ENCODE data around the gene CDKN1A. TPM values are rescaled to one million over a fixed set of nuclear protein-coding genes. Genes with fewer than 3 reads are reported as not detected.

The CDKN1A gene
- total RNA-seq, 1 donor from 2014 or later: 353 TPM

DNA sequence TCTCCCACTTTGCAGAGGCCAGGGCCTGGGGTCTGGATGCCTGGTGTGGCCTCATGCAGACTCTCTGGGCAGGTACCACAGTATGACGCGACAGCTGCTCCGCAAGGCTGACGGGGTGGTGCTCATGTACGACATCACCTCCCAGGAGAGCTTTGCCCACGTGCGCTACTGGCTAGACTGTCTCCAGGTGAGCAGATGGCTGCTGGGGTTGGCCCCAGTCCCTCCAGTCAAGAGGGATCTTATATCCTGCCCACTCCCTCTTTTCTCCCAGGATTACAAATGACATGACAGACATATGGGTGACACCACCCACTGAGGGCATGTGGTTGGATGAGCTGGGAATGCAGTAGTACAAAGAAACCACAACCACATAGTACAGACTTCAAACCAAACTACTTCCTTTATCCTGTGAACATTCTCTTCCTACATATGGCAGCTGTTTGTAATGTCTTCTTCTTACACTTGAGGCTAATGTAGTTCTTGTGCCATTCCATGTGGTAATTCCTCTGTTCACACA is 49.0 kb downstream of the CDKN1A start:
- Histone ChIP-seq H3K4me1 (no peaks in the 10 kb centered on the region), H3K36me3 (no peaks in the 10 kb centered on the region), H3K4me3 (no peak overlapping the region), H3K27me3 (no peaks in the 10 kb centered on the region), H3K9me3 (no peaks in the 10 kb centered on the region), H3K27ac (no peak overlapping the region)
- TF ChIP-seq, protein P1, sequence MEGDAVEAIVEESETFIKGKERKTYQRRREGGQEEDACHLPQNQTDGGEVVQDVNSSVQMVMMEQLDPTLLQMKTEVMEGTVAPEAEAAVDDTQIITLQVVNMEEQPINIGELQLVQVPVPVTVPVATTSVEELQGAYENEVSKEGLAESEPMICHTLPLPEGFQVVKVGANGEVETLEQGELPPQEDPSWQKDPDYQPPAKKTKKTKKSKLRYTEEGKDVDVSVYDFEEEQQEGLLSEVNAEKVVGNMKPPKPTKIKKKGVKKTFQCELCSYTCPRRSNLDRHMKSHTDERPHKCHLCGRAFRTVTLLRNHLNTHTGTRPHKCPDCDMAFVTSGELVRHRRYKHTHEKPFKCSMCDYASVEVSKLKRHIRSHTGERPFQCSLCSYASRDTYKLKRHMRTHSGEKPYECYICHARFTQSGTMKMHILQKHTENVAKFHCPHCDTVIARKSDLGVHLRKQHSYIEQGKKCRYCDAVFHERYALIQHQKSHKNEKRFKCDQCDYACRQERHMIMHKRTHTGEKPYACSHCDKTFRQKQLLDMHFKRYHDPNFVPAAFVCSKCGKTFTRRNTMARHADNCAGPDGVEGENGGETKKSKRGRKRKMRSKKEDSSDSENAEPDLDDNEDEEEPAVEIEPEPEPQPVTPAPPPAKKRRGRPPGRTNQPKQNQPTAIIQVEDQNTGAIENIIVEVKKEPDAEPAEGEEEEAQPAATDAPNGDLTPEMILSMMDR (IDR thresholded peaks at IDR 0.05): no peak
- no peak for DNase-seq (ENCODE audit: low spot score in 2 of 2)
- intact Hi-C loops (cut with DNase I): loop anchor here (2.0 kb wide), 1 partner anchor 105 kb away; no protein-coding TSS in a partner anchor

DNA sequence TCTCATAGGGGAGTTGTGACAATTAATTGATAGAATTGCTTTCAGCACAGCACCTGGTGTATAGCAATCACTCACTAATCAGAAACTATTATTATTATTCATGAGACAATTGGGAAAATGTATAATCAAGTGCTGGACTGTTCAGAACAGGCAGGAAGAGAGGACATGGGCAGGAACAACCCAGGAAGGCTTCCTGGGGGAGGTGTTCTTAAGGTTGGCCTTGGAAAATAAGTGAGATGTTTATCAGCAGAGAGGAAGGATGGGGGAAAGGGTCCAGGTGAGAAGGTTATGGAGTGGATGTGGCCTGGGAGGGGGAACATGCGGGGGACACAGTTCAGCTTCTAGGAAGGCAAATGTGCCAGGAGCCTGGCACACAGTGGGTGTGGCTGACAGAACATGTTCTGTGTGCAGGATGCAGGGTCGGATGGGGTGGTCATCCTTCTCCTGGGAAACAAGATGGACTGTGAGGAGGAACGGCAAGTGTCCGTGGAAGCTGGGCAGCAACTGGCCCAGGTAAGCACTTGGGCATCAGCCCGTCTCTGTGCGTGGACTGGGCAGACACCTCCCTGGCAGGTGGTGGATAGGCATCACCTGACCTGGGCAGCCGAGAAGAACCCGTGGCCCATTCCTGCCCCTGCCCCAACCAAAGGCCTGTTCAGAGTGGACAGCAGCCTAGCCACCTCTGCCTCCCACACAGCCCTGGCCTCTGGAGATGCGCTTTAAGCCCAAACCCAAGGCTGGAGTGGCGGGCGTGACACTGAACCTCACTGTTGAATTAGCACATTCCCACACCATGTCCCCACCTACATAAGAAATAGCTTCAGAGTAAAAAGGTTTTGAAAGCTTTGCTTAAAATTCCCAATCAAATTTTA is 50.0 kb downstream of the CDKN1A start:
- no peak overlapping the region for H3K4me3 ChIP-seq
- no peaks in the 10 kb centered on the region for H3K9me3 ChIP-seq
- no peak for DNase-seq (ENCODE audit: low spot score in 2 of 2)
- no peaks in the 10 kb centered on the region for H3K27me3 ChIP-seq
- H3K36me3 ChIP-seq: no peaks in the 10 kb centered on the region
- intact Hi-C loops (cut with DNase I): no loop called here
- H3K4me1 ChIP-seq: no peaks in the 10 kb centered on the region
- no peak overlapping the region for H3K27ac ChIP-seq
- TF ChIP-seq, protein P1 (IDR thresholded peaks at IDR 0.05): no peak

DNA sequence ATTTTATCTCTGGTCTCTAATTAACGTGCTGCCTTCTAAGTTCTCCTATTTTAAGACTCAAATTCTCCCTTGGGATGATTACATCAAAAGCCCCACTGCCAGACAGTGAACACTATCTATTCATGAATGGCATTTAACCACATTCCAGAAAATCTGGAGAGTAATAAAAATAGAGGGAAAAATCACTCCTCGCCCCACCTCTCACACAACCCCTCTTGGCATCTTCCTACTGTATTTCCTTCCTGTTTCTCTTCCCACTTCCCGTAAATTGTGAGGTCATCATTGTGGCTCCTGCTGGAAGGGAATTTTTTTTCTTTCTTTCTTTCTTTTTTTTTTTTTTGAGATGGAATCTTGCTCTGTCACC is 50.6 kb downstream of the CDKN1A start:
- intact Hi-C loops (cut with DNase I): no loop called here
- no peaks in the 10 kb centered on the region for H3K4me1 ChIP-seq
- no peaks in the 10 kb centered on the region for H3K9me3 ChIP-seq
- TF ChIP-seq, protein P1 (IDR thresholded peaks at IDR 0.05): no peak
- H3K36me3 ChIP-seq: no peaks in the 10 kb centered on the region
- no peak overlapping the region for H3K4me3 ChIP-seq
- H3K27me3 ChIP-seq: no peaks in the 10 kb centered on the region
- H3K27ac ChIP-seq: no peak overlapping the region
- no peak for DNase-seq (ENCODE audit: low spot score in 2 of 2)

DNA sequence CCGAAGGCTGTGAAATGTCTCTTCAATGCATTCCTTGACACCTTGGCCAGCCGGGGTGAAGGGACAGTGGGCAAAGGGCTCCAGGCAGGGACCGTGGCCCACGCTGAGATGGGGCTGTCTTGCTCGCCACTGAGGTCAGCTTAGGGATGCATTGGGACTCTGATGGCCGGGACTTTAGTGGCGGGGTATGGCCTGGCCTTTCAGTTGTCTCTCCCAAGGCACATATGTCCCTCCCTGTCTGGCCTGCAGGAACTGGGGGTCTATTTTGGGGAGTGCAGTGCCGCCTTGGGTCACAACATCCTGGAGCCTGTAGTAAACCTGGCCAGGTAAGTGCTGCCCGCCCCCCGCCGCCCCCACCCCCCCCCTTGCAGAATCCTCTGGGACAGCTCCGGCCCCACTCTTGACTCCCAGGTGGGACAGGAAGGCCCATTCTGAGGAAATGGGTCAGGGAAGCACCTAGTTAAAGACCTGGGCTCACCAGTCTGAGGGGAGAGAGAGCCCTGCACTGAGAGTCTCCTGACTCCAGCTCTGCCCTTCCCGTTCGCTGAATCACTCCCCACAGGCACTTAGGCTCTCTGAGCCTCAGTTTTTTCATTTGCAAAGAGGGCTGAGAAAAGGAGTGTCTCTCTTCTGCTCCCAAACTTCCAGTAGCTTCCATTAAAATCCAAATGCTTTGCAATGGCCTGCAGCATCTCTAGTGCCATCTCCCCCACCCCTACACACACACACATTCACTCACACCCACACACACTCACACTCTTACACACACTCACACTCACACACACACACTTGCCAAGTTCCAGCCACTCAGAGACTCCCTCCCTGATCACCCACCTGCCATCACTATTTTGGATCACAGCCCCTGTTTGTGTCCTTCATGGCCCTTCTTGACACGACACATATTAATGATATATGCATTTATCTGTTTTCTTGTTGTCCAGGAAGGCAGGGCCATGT is 52.2 kb downstream of the CDKN1A start:
- no peak overlapping the region for H3K27ac ChIP-seq
- H3K27me3 ChIP-seq: no peaks in the 10 kb centered on the region
- H3K4me3 ChIP-seq: no peak overlapping the region
- no peak for DNase-seq (ENCODE audit: low spot score in 2 of 2)
- intact Hi-C loops (cut with DNase I): no loop called here
- TF ChIP-seq, protein P1 (IDR thresholded peaks at IDR 0.05): no peak
- no peaks in the 10 kb centered on the region for H3K36me3 ChIP-seq
- H3K9me3 ChIP-seq: no peaks in the 10 kb centered on the region
- peaks cover 3 to 12% of the 10 kb centered on the region in 2 donors for H3K4me1 ChIP-seq

DNA sequence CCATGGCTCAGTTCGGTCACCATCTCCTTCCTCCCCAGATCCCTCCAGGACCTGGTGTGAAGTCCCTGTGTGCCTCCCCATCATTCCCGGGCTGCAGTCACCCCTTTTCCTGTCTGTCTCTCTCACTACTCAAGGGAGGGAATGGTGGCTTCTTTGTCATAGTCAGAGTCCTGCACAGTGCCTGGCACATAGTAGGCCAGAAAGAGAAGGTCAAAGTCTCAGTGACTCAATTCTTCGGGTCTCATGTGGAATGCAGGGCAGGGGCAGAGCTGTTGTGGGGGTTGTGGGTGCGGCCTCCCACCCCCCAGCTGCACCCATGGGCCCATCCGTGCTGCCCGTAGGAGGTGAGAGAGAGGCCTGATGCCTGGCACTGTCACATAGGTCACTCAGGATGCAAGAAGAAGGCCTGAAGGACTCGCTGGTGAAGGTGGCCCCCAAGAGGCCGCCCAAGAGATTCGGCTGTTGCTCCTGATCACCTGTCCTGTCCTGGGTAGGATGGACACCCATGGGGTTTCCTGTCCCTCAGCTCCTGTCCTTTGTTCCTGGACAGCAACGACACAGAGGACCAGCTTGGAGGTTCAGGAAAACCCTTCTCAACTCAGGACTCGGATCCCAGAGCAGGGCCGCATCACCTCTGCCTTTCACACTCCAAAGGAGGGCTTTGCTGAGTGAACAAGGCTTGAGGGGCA is 53.3 kb downstream of the CDKN1A start:
- no peak for DNase-seq (ENCODE audit: low spot score in 2 of 2)

More for the DNA sequence above, 53.3 kb downstream of the CDKN1A start:
- Histone ChIP-seq H3K27me3 (no peaks in the 10 kb centered on the region), H3K4me1 (peaks cover 3 to 16% of the 10 kb centered on the region in 2 donors), H3K4me3 (no peak overlapping the region), H3K36me3 (no peaks in the 10 kb centered on the region), H3K27ac (no peak overlapping the region), H3K9me3 (no peaks in the 10 kb centered on the region)
- TF ChIP-seq, protein P1 (IDR thresholded peaks at IDR 0.05): no peak
- intact Hi-C loops (cut with DNase I): no loop called here
